NOMO-1 treated with dmso at 0.1 percent for 144 hours (cell line): Measurements from ENCODE around the gene KRTAP12-4.
"Not testable (repeated sequence)": the region's sequence is repeated elsewhere in the genome, so short reads cannot be mapped to it uniquely, and the experiment has no call there.

Experiments used
- DNase-seq: peaks from one replicate; lab custom pipeline; 2025; ENCODE audit not compliant: unreplicated experiment; lab: John Stamatoyannopoulos, UW

The KRTAP12-4 gene

GRCh38 chr21:44654576-44655175 lies at the start of gene KRTAP12-4:
Gene KRTAP12-4 (minus strand): TSS chr21:44654659. CDS start chr21:44654614, 45 bp downstream.
- no peak for DNase-seq

- no peak for DNase-seq
These were observed 49.5 kb upstream of the KRTAP12-4 start for GRCh38 chr21:44703731-44704635.

- no peak for DNase-seq
These were observed 48.7 kb upstream of the KRTAP12-4 start for GRCh38 chr21:44702973-44703730.

GRCh38 chr21:44702111-44702972 lies 47.9 kb upstream of the KRTAP12-4 start:
- no peak for DNase-seq

- no peak for DNase-seq
These were observed 47.1 kb upstream of the KRTAP12-4 start for GRCh38 chr21:44701541-44701940.

GRCh38 chr21:44701023-44701400 lies 46.6 kb upstream of the KRTAP12-4 start:
- no peak for DNase-seq

GRCh38 chr21:44700101-44701022 lies 45.9 kb upstream of the KRTAP12-4 start:
- no peak for DNase-seq

GRCh38 chr21:44699502-44700001 lies 45.1 kb upstream of the KRTAP12-4 start:
- DNase-seq = no peak

GRCh38 chr21:44697811-44698734 lies 43.6 kb upstream of the KRTAP12-4 start:
- DNase-seq = no peak

- not testable (repeated sequence) for DNase-seq
These were observed 42.8 kb upstream of the KRTAP12-4 start, which contains the start of gene KRTAP10-12 for GRCh38 chr21:44697172-44697810. Gene KRTAP10-12 (plus strand): TSS chr21:44697172. CDS start chr21:44697202, 30 bp downstream.

- no peak for DNase-seq
These were observed 42.1 kb upstream of the KRTAP12-4 start for GRCh38 chr21:44696572-44696971.

- no peak for DNase-seq
These were observed 41.2 kb upstream of the KRTAP12-4 start for GRCh38 chr21:44695641-44696040.

GRCh38 chr21:44695184-44695583 lies 40.7 kb upstream of the KRTAP12-4 start:
- DNase-seq = no peak

- no peak for DNase-seq
These were observed 40.3 kb upstream of the KRTAP12-4 start for GRCh38 chr21:44694776-44695175.

GRCh38 chr21:44692798-44693512 lies 38.5 kb upstream of the KRTAP12-4 start:
- DNase-seq = no peak

- DNase-seq = no peak
These were observed 37.2 kb upstream of the KRTAP12-4 start for GRCh38 chr21:44691686-44692085.

- DNase-seq = not testable (repeated sequence)
These were observed 35.3 kb upstream of the KRTAP12-4 start for GRCh38 chr21:44689740-44690139.
